ENCODE measurements around the gene GZMH.

Gene GZMH

DNA sequence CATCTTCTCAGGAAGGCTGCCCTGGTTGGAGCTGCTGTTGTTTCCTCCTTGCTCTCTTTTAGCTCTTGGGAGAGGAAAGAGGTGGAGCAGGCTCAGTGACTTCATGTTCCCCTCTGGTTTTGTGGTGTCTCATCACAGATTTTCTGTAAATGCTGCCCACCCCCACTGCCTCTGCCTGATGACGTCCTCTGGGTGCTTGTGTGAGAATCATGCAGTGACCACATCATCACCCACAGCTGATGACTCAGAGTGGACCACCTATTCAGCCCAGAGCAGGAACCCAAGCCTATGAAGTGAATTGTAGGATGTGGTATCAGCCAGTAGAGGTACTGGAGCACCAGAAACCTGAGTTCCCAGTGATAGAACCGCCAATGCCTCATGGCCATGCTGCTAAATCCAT lies 24.7 kb upstream of the GZMH start, which contains the start of gene GZMB:
Gene GZMB, minus strand, starts transcription at position 33 of the 400 bp plus-strand sequence. Its CDS starts 30 bp downstream, at position 3.
- no peak for TF ChIP-seq EZH2 (IDR thresholded peaks at IDR 0.05; ENCODE audit: borderline replicate concordance, low read depth, low read length, severe bottlenecking)
- DNase-seq, result no peak

DNA sequence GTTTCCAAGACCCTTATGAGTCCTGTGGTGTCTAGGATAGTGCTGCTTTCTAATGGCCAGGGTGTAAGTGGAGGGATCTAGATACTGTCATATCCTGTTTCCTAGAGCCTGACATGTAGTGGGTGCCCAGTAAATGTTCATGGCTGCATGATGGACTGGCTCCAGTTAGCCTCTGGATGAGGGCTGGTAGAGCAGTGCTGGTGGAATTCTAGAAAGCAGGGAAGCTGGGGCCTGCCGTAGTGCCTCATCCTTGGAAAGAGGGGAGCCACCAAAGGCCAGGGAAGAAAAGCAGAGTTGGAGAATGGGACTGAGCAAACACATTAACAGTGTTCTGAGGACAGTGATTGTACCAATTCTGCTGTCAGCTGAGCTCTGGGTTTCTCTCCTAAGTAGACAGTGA lies 23.9 kb upstream of the GZMH start:
- H3K79me2 ChIP-seq (ENCODE audit: insufficient read depth, low read length), result no peaks in the 10 kb centered on the region
- H3K27me3 ChIP-seq (ENCODE audit: insufficient read depth, low read length, poor library complexity), result no peaks in the 10 kb centered on the region
- H3K27ac ChIP-seq (ENCODE audit: low read length), result no peak overlapping the region
- DNase-seq (no peak), ATAC-seq (ENCODE audit: insufficient read depth, low read depth) (no peak)
- H2AFZ ChIP-seq (ENCODE audit: low read depth, low read length), result no peak overlapping the region
- no peaks in the 10 kb centered on the region for H3K9me3 ChIP-seq (ENCODE audit: insufficient read depth, low read length, severe bottlenecking)
- TF ChIP-seq, protein P1, sequence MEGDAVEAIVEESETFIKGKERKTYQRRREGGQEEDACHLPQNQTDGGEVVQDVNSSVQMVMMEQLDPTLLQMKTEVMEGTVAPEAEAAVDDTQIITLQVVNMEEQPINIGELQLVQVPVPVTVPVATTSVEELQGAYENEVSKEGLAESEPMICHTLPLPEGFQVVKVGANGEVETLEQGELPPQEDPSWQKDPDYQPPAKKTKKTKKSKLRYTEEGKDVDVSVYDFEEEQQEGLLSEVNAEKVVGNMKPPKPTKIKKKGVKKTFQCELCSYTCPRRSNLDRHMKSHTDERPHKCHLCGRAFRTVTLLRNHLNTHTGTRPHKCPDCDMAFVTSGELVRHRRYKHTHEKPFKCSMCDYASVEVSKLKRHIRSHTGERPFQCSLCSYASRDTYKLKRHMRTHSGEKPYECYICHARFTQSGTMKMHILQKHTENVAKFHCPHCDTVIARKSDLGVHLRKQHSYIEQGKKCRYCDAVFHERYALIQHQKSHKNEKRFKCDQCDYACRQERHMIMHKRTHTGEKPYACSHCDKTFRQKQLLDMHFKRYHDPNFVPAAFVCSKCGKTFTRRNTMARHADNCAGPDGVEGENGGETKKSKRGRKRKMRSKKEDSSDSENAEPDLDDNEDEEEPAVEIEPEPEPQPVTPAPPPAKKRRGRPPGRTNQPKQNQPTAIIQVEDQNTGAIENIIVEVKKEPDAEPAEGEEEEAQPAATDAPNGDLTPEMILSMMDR (IDR thresholded peaks at IDR 0.05; ENCODE audit: borderline replicate concordance, extremely low read depth, low read length, poor library complexity, severe bottlenecking), result no peak
- no peak for TF ChIP-seq EZH2 (IDR thresholded peaks at IDR 0.05; ENCODE audit: borderline replicate concordance, low read depth, low read length, severe bottlenecking)
- H3K4me3 ChIP-seq (ENCODE audit: low read depth in 1 of 2, low read length in 2 of 2), result no peak overlapping the region
- H4K20me1 ChIP-seq (ENCODE audit: insufficient read depth, low read length), result no peaks in the 10 kb centered on the region
- H3K9ac ChIP-seq (ENCODE audit: low read depth, low read length), result no peak overlapping the region
- H3K4me1 ChIP-seq (ENCODE audit: insufficient read depth, low read length), result no peaks in the 10 kb centered on the region
- no peak overlapping the region for H3K4me2 ChIP-seq (ENCODE audit: insufficient read depth, low read length)
- H3K36me3 ChIP-seq (ENCODE audit: insufficient read depth, low read length), result no peaks in the 10 kb centered on the region

More for the DNA sequence above, 24.7 kb upstream of the GZMH start, which contains the start of gene GZMB:
- Histone ChIP-seq H3K4me1 (ENCODE audit: insufficient read depth, low read length) (no peaks in the 10 kb centered on the region), H3K27ac (ENCODE audit: low read length) (no peak within 1 kb of the TSS), H3K9me3 (ENCODE audit: insufficient read depth, low read length, severe bottlenecking) (no peaks in the 10 kb centered on the region), H3K79me2 (ENCODE audit: insufficient read depth, low read length) (no peaks in the 10 kb centered on the region), H3K4me2 (ENCODE audit: insufficient read depth, low read length) (no peak within 1 kb of the TSS), H2AFZ (ENCODE audit: low read depth, low read length) (no peak within 1 kb of the TSS), H3K9ac (ENCODE audit: low read depth, low read length) (no peak within 1 kb of the TSS), H3K4me3 (ENCODE audit: low read depth in 1 of 2, low read length in 2 of 2) (no peak within 1 kb of the TSS), H3K27me3 (ENCODE audit: insufficient read depth, low read length, poor library complexity) (no peaks in the 10 kb centered on the region), H4K20me1 (ENCODE audit: insufficient read depth, low read length) (no peaks in the 10 kb centered on the region), H3K36me3 (ENCODE audit: insufficient read depth, low read length) (no peaks in the 10 kb centered on the region)
- ATAC-seq (ENCODE audit: insufficient read depth, low read depth), result no peak

DNA sequence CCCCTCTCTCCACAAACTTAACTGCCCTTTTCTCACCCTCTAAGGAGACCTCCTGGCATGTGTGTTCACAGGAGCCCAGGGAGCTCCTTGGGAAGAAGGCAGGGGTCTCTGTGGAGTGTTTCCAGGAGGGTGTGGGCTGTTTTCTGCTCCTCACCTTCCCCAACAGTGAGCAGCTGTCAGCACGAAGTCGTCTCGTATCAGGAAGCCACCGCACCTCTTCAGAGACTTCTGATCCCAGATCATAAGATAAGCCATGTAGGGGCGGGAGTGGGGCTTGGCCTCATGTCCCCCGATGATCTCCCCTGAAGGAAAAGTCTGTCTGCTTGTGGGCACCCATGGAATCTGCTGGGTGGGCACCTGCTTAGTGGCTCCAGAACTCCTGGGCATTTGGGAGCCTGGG lies 23.3 kb upstream of the GZMH start:
- no peak for ATAC-seq (ENCODE audit: insufficient read depth, low read depth)
- no peaks in the 10 kb centered on the region for H3K4me1 ChIP-seq (ENCODE audit: insufficient read depth, low read length)
- H2AFZ ChIP-seq (ENCODE audit: low read depth, low read length), result no peak overlapping the region
- no peak overlapping the region for H3K9ac ChIP-seq (ENCODE audit: low read depth, low read length)
- DNase-seq, result no peak
- H3K79me2 ChIP-seq (ENCODE audit: insufficient read depth, low read length), result no peaks in the 10 kb centered on the region
- no peak overlapping the region for H3K4me3 ChIP-seq (ENCODE audit: low read depth in 1 of 2, low read length in 2 of 2)
- H3K36me3 ChIP-seq (ENCODE audit: insufficient read depth, low read length), result no peaks in the 10 kb centered on the region
- H3K27ac ChIP-seq (ENCODE audit: low read length), result no peak overlapping the region
- no peaks in the 10 kb centered on the region for H3K9me3 ChIP-seq (ENCODE audit: insufficient read depth, low read length, severe bottlenecking)
- H3K4me2 ChIP-seq (ENCODE audit: insufficient read depth, low read length), result no peak overlapping the region
- no peaks in the 10 kb centered on the region for H3K27me3 ChIP-seq (ENCODE audit: insufficient read depth, low read length, poor library complexity)
- TF ChIP-seq, protein P1 (IDR thresholded peaks at IDR 0.05; ENCODE audit: borderline replicate concordance, extremely low read depth, low read length, poor library complexity, severe bottlenecking), result no peak
- TF ChIP-seq EZH2 (IDR thresholded peaks at IDR 0.05; ENCODE audit: borderline replicate concordance, low read depth, low read length, severe bottlenecking), result no peak
- H4K20me1 ChIP-seq (ENCODE audit: insufficient read depth, low read length), result no peaks in the 10 kb centered on the region

DNA sequence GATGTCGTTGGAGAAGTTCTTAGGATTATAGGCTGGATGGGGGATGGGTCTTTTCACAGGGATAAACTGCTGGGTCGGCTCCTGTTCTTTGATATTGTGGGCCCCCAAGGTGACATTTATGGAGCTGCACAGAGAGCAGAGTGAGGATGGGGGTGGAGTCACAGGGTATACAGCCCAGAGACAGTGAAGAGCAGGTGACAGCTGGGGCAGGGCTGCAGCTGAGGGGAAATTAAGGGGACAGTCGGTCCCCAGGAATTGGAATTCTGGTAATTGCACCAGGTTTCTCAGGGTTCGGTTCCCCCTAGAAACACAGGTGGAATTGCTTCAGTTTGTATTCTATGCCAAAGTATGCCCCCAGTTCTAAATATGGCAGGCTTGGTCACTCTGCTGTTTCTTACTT lies 22.9 kb upstream of the GZMH start:
- no peak overlapping the region for H3K9ac ChIP-seq (ENCODE audit: low read depth, low read length)
- TF ChIP-seq, protein P1 (IDR thresholded peaks at IDR 0.05; ENCODE audit: borderline replicate concordance, extremely low read depth, low read length, poor library complexity, severe bottlenecking), result no peak
- TF ChIP-seq EZH2 (IDR thresholded peaks at IDR 0.05; ENCODE audit: borderline replicate concordance, low read depth, low read length, severe bottlenecking), result no peak
- no peaks in the 10 kb centered on the region for H3K79me2 ChIP-seq (ENCODE audit: insufficient read depth, low read length)
- no peaks in the 10 kb centered on the region for H4K20me1 ChIP-seq (ENCODE audit: insufficient read depth, low read length)
- no peaks in the 10 kb centered on the region for H3K27me3 ChIP-seq (ENCODE audit: insufficient read depth, low read length, poor library complexity)
- no peak for DNase-seq
- no peaks in the 10 kb centered on the region for H3K9me3 ChIP-seq (ENCODE audit: insufficient read depth, low read length, severe bottlenecking)
- H3K4me3 ChIP-seq (ENCODE audit: low read depth in 1 of 2, low read length in 2 of 2), result no peak overlapping the region
- no peaks in the 10 kb centered on the region for H3K4me1 ChIP-seq (ENCODE audit: insufficient read depth, low read length)
- H3K27ac ChIP-seq (ENCODE audit: low read length), result no peak overlapping the region
- no peak overlapping the region for H3K4me2 ChIP-seq (ENCODE audit: insufficient read depth, low read length)
- no peaks in the 10 kb centered on the region for H3K36me3 ChIP-seq (ENCODE audit: insufficient read depth, low read length)
- no peak overlapping the region for H2AFZ ChIP-seq (ENCODE audit: low read depth, low read length)
- ATAC-seq (ENCODE audit: insufficient read depth, low read depth), result no peak

Data from DND-41 (cell line).